ENCODE measurements around the gene NRCAM.

The NRCAM gene

DNA sequence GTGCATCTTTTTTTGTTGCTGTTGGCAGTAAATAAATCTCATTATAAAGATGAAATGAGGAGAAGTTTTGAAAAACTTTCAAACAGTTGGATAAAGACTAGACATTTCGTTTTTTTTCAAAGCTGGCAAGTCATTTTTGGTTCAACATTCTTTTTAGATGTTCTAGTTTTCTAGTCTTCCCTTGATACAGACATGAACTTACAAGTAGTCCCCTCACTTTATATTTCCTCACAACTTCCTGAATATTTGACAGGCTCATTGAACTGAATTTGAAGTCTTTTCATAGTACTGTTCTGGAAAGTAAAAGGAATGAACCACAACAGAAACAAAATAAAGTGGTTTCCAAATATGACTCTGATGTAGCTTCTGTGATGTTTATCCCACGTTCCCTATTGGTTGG is 134.2 kb downstream of the NRCAM start:
- no peak for TF ChIP-seq GLIS3 (CRISPR knock-in tag; IDR thresholded peaks at IDR 0.05)
- no peak for TF ChIP-seq ARNTL (CRISPR knock-in tag; IDR thresholded peaks at IDR 0.05; ENCODE audit: borderline replicate concordance, low read depth)
- TF ChIP-seq, protein P1, sequence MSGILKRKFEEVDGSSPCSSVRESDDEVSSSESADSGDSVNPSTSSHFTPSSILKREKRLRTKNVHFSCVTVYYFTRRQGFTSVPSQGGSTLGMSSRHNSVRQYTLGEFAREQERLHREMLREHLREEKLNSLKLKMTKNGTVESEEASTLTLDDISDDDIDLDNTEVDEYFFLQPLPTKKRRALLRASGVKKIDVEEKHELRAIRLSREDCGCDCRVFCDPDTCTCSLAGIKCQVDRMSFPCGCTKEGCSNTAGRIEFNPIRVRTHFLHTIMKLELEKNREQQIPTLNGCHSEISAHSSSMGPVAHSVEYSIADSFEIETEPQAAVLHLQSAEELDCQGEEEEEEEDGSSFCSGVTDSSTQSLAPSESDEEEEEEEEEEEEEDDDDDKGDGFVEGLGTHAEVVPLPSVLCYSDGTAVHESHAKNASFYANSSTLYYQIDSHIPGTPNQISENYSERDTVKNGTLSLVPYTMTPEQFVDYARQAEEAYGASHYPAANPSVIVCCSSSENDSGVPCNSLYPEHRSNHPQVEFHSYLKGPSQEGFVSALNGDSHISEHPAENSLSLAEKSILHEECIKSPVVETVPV (CRISPR knock-in tag; IDR thresholded peaks at IDR 0.05), result no peak
- no peak for TF ChIP-seq TCF4 (CRISPR knock-in tag; IDR thresholded peaks at IDR 0.05; ENCODE audit: borderline replicate concordance)
- no peak for TF ChIP-seq PPARA (CRISPR knock-in tag; IDR thresholded peaks at IDR 0.05; ENCODE audit: borderline replicate concordance)
- TF ChIP-seq, protein P2, sequence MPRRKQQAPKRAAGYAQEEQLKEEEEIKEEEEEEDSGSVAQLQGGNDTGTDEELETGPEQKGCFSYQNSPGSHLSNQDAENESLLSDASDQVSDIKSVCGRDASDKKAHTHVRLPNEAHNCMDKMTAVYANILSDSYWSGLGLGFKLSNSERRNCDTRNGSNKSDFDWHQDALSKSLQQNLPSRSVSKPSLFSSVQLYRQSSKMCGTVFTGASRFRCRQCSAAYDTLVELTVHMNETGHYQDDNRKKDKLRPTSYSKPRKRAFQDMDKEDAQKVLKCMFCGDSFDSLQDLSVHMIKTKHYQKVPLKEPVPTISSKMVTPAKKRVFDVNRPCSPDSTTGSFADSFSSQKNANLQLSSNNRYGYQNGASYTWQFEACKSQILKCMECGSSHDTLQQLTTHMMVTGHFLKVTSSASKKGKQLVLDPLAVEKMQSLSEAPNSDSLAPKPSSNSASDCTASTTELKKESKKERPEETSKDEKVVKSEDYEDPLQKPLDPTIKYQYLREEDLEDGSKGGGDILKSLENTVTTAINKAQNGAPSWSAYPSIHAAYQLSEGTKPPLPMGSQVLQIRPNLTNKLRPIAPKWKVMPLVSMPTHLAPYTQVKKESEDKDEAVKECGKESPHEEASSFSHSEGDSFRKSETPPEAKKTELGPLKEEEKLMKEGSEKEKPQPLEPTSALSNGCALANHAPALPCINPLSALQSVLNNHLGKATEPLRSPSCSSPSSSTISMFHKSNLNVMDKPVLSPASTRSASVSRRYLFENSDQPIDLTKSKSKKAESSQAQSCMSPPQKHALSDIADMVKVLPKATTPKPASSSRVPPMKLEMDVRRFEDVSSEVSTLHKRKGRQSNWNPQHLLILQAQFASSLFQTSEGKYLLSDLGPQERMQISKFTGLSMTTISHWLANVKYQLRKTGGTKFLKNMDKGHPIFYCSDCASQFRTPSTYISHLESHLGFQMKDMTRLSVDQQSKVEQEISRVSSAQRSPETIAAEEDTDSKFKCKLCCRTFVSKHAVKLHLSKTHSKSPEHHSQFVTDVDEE (CRISPR knock-in tag; IDR thresholded peaks at IDR 0.05), result no peak
- no peak for TF ChIP-seq TOX (CRISPR knock-in tag; IDR thresholded peaks at IDR 0.05; ENCODE audit: borderline replicate concordance)
- TF ChIP-seq ZNF565 (CRISPR knock-in tag; conservative IDR thresholded peaks at IDR 0.05; ENCODE audit: low read depth), result no peak
- TF ChIP-seq ZC3H10 (CRISPR knock-in tag; IDR thresholded peaks at IDR 0.05), result no peak
- TF ChIP-seq RARB (CRISPR knock-in tag; IDR thresholded peaks at IDR 0.05), result no peak
- no peak for TF ChIP-seq POU6F1 (CRISPR knock-in tag; IDR thresholded peaks at IDR 0.05; ENCODE audit: borderline replicate concordance, low read depth)
- TF ChIP-seq ISL1 (CRISPR knock-in tag; IDR thresholded peaks at IDR 0.05), result no peak
- no peak for TF ChIP-seq ZNF70 (CRISPR knock-in tag; IDR thresholded peaks at IDR 0.05)
- TF ChIP-seq BACH2 (CRISPR knock-in tag; IDR thresholded peaks at IDR 0.05; ENCODE audit: borderline replicate concordance), result no peak
- TF ChIP-seq ZNF8 (CRISPR knock-in tag; IDR thresholded peaks at IDR 0.05), result no peak
- ATAC-seq, result no peak

GRCh38 chr7:108321359-108321758 is 134.9 kb downstream of the NRCAM start:
- ATAC-seq, result no peak
- no peak for TF ChIP-seq CREB5 (CRISPR knock-in tag; IDR thresholded peaks at IDR 0.05; ENCODE audit: low read depth)
- TF ChIP-seq ZNF565 (CRISPR knock-in tag; conservative IDR thresholded peaks at IDR 0.05; ENCODE audit: low read depth), result no peak
- no peak for TF ChIP-seq OSR1 (CRISPR knock-in tag; IDR thresholded peaks at IDR 0.05)
- TF ChIP-seq ARNTL (CRISPR knock-in tag; IDR thresholded peaks at IDR 0.05; ENCODE audit: borderline replicate concordance, low read depth), result no peak

- no peak for TF ChIP-seq ISL1 (CRISPR knock-in tag; IDR thresholded peaks at IDR 0.05)
- no peak for TF ChIP-seq TOX (CRISPR knock-in tag; IDR thresholded peaks at IDR 0.05; ENCODE audit: borderline replicate concordance)
- TF ChIP-seq ZFP3 (CRISPR knock-in tag; IDR thresholded peaks at IDR 0.05), result no peak
- TF ChIP-seq BACH2 (CRISPR knock-in tag; IDR thresholded peaks at IDR 0.05; ENCODE audit: borderline replicate concordance), result no peak
- TF ChIP-seq, protein P2 (CRISPR knock-in tag; IDR thresholded peaks at IDR 0.05), result no peak
- no peak for TF ChIP-seq ZC3H10 (CRISPR knock-in tag; IDR thresholded peaks at IDR 0.05)
- no peak for TF ChIP-seq GLIS3 (CRISPR knock-in tag; IDR thresholded peaks at IDR 0.05)
- TF ChIP-seq ARNTL (CRISPR knock-in tag; IDR thresholded peaks at IDR 0.05; ENCODE audit: borderline replicate concordance, low read depth), result no peak
- no peak for TF ChIP-seq PPARA (CRISPR knock-in tag; IDR thresholded peaks at IDR 0.05; ENCODE audit: borderline replicate concordance)
- no peak for TF ChIP-seq SNAI2 (CRISPR knock-in tag; IDR thresholded peaks at IDR 0.05)
- no peak for TF ChIP-seq POU6F1 (CRISPR knock-in tag; IDR thresholded peaks at IDR 0.05; ENCODE audit: borderline replicate concordance, low read depth)
- TF ChIP-seq OSR1 (CRISPR knock-in tag; IDR thresholded peaks at IDR 0.05), result no peak
- no peak for TF ChIP-seq ZNF70 (CRISPR knock-in tag; IDR thresholded peaks at IDR 0.05)
- no peak for TF ChIP-seq ESRRG (CRISPR knock-in tag; IDR thresholded peaks at IDR 0.05)
- TF ChIP-seq TCF4 (CRISPR knock-in tag; IDR thresholded peaks at IDR 0.05; ENCODE audit: borderline replicate concordance), result no peak
- no peak for TF ChIP-seq PATZ1 (CRISPR knock-in tag; IDR thresholded peaks at IDR 0.05; ENCODE audit: borderline replicate concordance)
- no peak for TF ChIP-seq RARB (CRISPR knock-in tag; IDR thresholded peaks at IDR 0.05)
- TF ChIP-seq ZNF565 (CRISPR knock-in tag; conservative IDR thresholded peaks at IDR 0.05; ENCODE audit: low read depth), result no peak
- TF ChIP-seq CSDC2 (CRISPR knock-in tag; IDR thresholded peaks at IDR 0.05), result no peak
- no peak for ATAC-seq
These were observed 139.5 kb downstream of the NRCAM start for GRCh38 chr7:108316708-108317107.
